IMR-90 (cell line): ENCODE results near the gene MAP3K9. TPM values are rescaled to one million over a fixed set of nuclear protein-coding genes. Genes with fewer than 3 reads are reported as not detected.

Source experiments
- ATAC-seq: fragments of 200-7000 bp; cut with Tn5 transposase; 2 replicates; pipeline ENCODE4 v1.9.1; 2020; ENCODE audit warnings: low read depth, mild to moderate bottlenecking, moderate library complexity
- BruUV-seq: library from RNA; stranded (reverse); fragments of 400-500 nt; replicated peaks from 2 replicates; lab custom pipeline; 2021; lab: Mats Ljungman, UMichigan
- CTCF ChIA-PET: fragments of 300-600 bp; formaldehyde crosslinking; extraction: SDS; loops from one replicate; lab custom pipeline; 2021; ENCODE audit warnings: antibody characterized with exemption; lab: Yijun Ruan, JAX
- POLR2A ChIA-PET: fragments of 300-600 bp; sonication (Branson Sonifier 250); formaldehyde crosslinking; loops from one replicate; lab custom pipeline; 2022; ENCODE audit warnings: antibody characterized with exemption; ENCODE audit not compliant: unreplicated experiment; lab: Charles Lee
- DNase-seq: peaks from one replicate; pipeline ENCODE4 v3.0.0; 2013
- H2AFZ ChIP-seq: replicated peaks from 2 replicates; pipeline ENCODE3; 2013; ENCODE audit warnings: low read length, mild to moderate bottlenecking; ENCODE audit not compliant: poor library complexity
- H2AK5ac ChIP-seq: 2 replicates; pipeline ENCODE4 v1.6.1; 2013; ENCODE audit warnings: low read depth, low read length, inconsistent platforms
- H2AK9ac ChIP-seq: replicated peaks from 2 replicates; pipeline ENCODE3; 2013; ENCODE audit warnings: mild to moderate bottlenecking, low read depth, low read length, moderate library complexity; ENCODE audit not compliant: poor library complexity
- H2BK120ac ChIP-seq: 2 replicates; pipeline ENCODE4 v1.6.1; 2013; ENCODE audit warnings: low read depth, low read length, inconsistent platforms
- H2BK15ac ChIP-seq: 3 replicates; pipeline ENCODE4 v1.6.1; 2013; ENCODE audit warnings: low read depth, low read length, inconsistent platforms
- H2BK20ac ChIP-seq: 2 replicates; pipeline ENCODE4 v1.6.1; 2013; ENCODE audit warnings: low read depth, mild to moderate bottlenecking, inconsistent platforms, low read length, moderate library complexity
- H2BK5ac ChIP-seq: 2 replicates; pipeline ENCODE4 v1.6.1; 2013; ENCODE audit warnings: mild to moderate bottlenecking, low read depth, low read length, inconsistent platforms; ENCODE audit not compliant: poor library complexity, severe bottlenecking
- H3K14ac ChIP-seq: replicated peaks from 2 replicates; pipeline ENCODE4 v1.6.1; 2013; ENCODE audit warnings: low read depth, low read length, inconsistent platforms
- H3K18ac ChIP-seq: 2 replicates; pipeline ENCODE4 v1.6.1; 2013; ENCODE audit warnings: low read depth, low read length, control low read depth
- H3K23ac ChIP-seq: 2 replicates; pipeline ENCODE4 v1.6.1; 2013; ENCODE audit warnings: low read depth, low read length, inconsistent platforms
- H3K27ac ChIP-seq: 2 replicates; pipeline ENCODE4 v1.5.1; 2013; ENCODE audit warnings: mild to moderate bottlenecking, control low read depth, low read length; ENCODE audit not compliant: insufficient read depth
- H3K27me3 ChIP-seq: 2 replicates; pipeline ENCODE4 v1.6.1; 2013; ENCODE audit warnings: low read length; ENCODE audit not compliant: control insufficient read depth, insufficient read depth
- H3K36me3 ChIP-seq: 2 replicates; pipeline ENCODE4 v1.6.1; 2013; ENCODE audit warnings: low read length, mixed read lengths; ENCODE audit not compliant: control insufficient read depth, insufficient read depth
- H3K4ac ChIP-seq: 2 replicates; pipeline ENCODE4 v1.6.1; 2013; ENCODE audit warnings: low read depth, low read length, inconsistent platforms
- H3K4me1 ChIP-seq: 2 replicates; pipeline ENCODE4 v1.6.1; 2013; ENCODE audit warnings: low read length, mixed read lengths; ENCODE audit not compliant: control insufficient read depth, insufficient read depth
- H3K4me2 ChIP-seq: 2 replicates; pipeline ENCODE4 v1.6.1; 2013; ENCODE audit warnings: low read depth, mild to moderate bottlenecking, control low read depth, low read length, moderate library complexity
- H3K4me3 ChIP-seq: 2 replicates; pipeline ENCODE4 v1.5.1; 2013; ENCODE audit warnings: low read depth, mild to moderate bottlenecking, control low read depth, low read length, moderate library complexity; ENCODE audit not compliant: insufficient read depth
- H3K56ac ChIP-seq: 2 replicates; pipeline ENCODE4 v1.6.1; 2013; ENCODE audit warnings: low read length, inconsistent platforms; ENCODE audit not compliant: insufficient read depth; ENCODE audit errors: extremely low read depth
- H3K79me1 ChIP-seq, 2 experiments: 2 replicates each; pipeline ENCODE4 v1.6.1; 2013; ENCODE audit warnings: low read length in 2 of 2, inconsistent platforms in 1 of 2, low read depth in 1 of 2
- H3K9ac ChIP-seq: 2 replicates; pipeline ENCODE4 v1.6.1; 2013; ENCODE audit warnings: low read depth, low read length, control low read depth
- H3K9me1 ChIP-seq: 2 replicates; pipeline ENCODE4 v1.6.1; 2013; ENCODE audit warnings: low read length, inconsistent platforms; ENCODE audit not compliant: insufficient read depth
- H3K9me3 ChIP-seq: 2 replicates; pipeline ENCODE4 v1.6.1; 2013; ENCODE audit warnings: low read length; ENCODE audit not compliant: control insufficient read depth, insufficient read depth
- H4K20me1 ChIP-seq: 2 replicates; pipeline ENCODE4 v1.6.1; 2013; ENCODE audit warnings: low read length, inconsistent platforms; ENCODE audit not compliant: insufficient read depth
- H4K5ac ChIP-seq: 2 replicates; pipeline ENCODE4 v1.6.1; 2013; ENCODE audit warnings: mild to moderate bottlenecking, low read depth, low read length, control low read depth
- H4K8ac ChIP-seq, 2 experiments: 2 replicates each; pipeline ENCODE4 v1.6.1; 2013; ENCODE audit warnings: low read depth in 2 of 2, low read length in 2 of 2, control low read depth in 1 of 2, inconsistent platforms in 1 of 2
- H4K91ac ChIP-seq: 2 replicates; pipeline ENCODE4 v1.6.1; 2013; ENCODE audit warnings: low read depth, low read length, inconsistent platforms; ENCODE audit not compliant: insufficient read depth
- BHLHE40 ChIP-seq: fragments of 150-350 bp; IDR thresholded peaks from 2 replicates; pipeline ENCODE4 v1.6.1; 2016; ENCODE audit warnings: mild to moderate bottlenecking, low read depth, low read length
- CEBPB ChIP-seq: IDR thresholded peaks from 2 replicates; pipeline ENCODE4 v1.6.1; 2012; ENCODE audit warnings: low read depth, low read length, improper control_type of control experiment
- CHD1 ChIP-seq: IDR thresholded peaks from 2 replicates; pipeline ENCODE4 v1.6.1; 2012; ENCODE audit warnings: low read depth, low read length, improper control_type of control experiment
- FOS ChIP-seq: fragments of 150-350 bp; IDR thresholded peaks from 2 replicates; pipeline ENCODE4 v1.6.1; 2016; ENCODE audit warnings: low read depth, low read length
- MAZ ChIP-seq: IDR thresholded peaks from 2 replicates; pipeline ENCODE4 v1.6.1; 2012; ENCODE audit warnings: low read depth, mild to moderate bottlenecking, low read length, improper control_type of control experiment, moderate library complexity, borderline replicate concordance
- MXI1 ChIP-seq: IDR thresholded peaks from 2 replicates; pipeline ENCODE4 v1.6.1; 2012; ENCODE audit warnings: low read depth, mild to moderate bottlenecking, low read length, moderate library complexity, borderline replicate concordance
- NFE2L2 ChIP-seq: fragments of 150-350 bp; IDR thresholded peaks from 2 replicates; pipeline ENCODE4 v1.6.1; 2016; ENCODE audit warnings: low read depth, mild to moderate bottlenecking, low read length
- RAD21 ChIP-seq: IDR thresholded peaks from 2 replicates; pipeline ENCODE4 v1.6.1; 2012; ENCODE audit warnings: low read length, improper control_type of control experiment
- RCOR1 ChIP-seq: IDR thresholded peaks from 2 replicates; pipeline ENCODE4 v1.6.1; 2012; ENCODE audit warnings: mild to moderate bottlenecking, low read length, improper control_type of control experiment; ENCODE audit not compliant: insufficient replicate concordance
- RFX5 ChIP-seq: IDR thresholded peaks from 2 replicates; pipeline ENCODE4 v1.8.0; 2012; ENCODE audit warnings: low read depth, mild to moderate bottlenecking, low read length, moderate library complexity
- SMC3 ChIP-seq: fragments of 150-350 bp; IDR thresholded peaks from 2 replicates; pipeline ENCODE4 v1.6.1; 2016; ENCODE audit warnings: low read depth, mild to moderate bottlenecking, antibody characterized with exemption, low read length, moderate library complexity
- whole genome bisulfite sequencing, 2 experiments: methylation state at CpG; one replicate each; pipeline versions ENCODE4 v1.1.5 to v1.1.7; 2013; ENCODE audit warnings: missing lambda C conversion rate in 2 of 2; ENCODE audit not compliant: insufficient read length in 1 of 2; ENCODE audit errors: extremely low coverage in 2 of 2; 5-methylcytosine and 5-hydroxymethylcytosine counted together
- dilution Hi-C: fragments of 300-500 bp; cut with HindIII; formaldehyde crosslinking; loops from one replicate; pipeline ENCODE4 v1.14.3; 2018; ENCODE audit warnings: low sequenced_read_pairs; ENCODE audit not compliant: unreplicated experiment
- in situ Hi-C: fragments of 300-500 bp; cut with MboI; formaldehyde crosslinking; loops from 3 replicates; pipeline ENCODE4 v1.14.3; 2019; ENCODE audit warnings: low sequenced_read_pairs, inconsistent platforms, mixed read lengths
- intact Hi-C: fragments of 100-400 bp; cut with micrococcal nuclease; formaldehyde crosslinking; loops from 2 replicates; pipeline ENCODE4 v1.10.0; 2022
- polyA plus RNA-seq, 3 experiments: library from polyadenylated mRNA; depleted of rRNA; stranded (reverse); fragments of >200 nt; gene quantifications; 2 replicates each; pipeline ENCODE4 v1.2.3, GENCODE V29; 2012; ENCODE audit warnings: low replicate concordance in 1 of 3
- total RNA-seq: library from RNA; depleted of rRNA; stranded (reverse); fragments of >200 nt; gene quantifications from 2 replicates; pipeline ENCODE4 v1.2.3, GENCODE V29; 2012
- TF ChIP-seq, protein P1 (sequence below): fragments of 150-350 bp; IDR thresholded peaks from 2 replicates; pipeline ENCODE4 v1.6.1; 2016; ENCODE audit warnings: low read depth, mild to moderate bottlenecking, low read length, moderate library complexity, borderline replicate concordance
- TF ChIP-seq, protein P2 (sequence below): fragments of 150-350 bp; IDR thresholded peaks from 2 replicates; pipeline ENCODE4 v1.6.1; 2017; ENCODE audit warnings: mild to moderate bottlenecking, antibody characterized with exemption, low read length, low read depth
- TF ChIP-seq, protein P3 (sequence below): conservative IDR thresholded peaks from 2 replicates; pipeline ENCODE4 v1.5.1; 2012; ENCODE audit warnings: mild to moderate bottlenecking, low read depth, low read length, improper control_type of control experiment

The MAP3K9 gene
- total and polyA plus RNA-seq, 2 of the 4 experiments (the other 2 are of a cell fraction): 0.17 to 0.18 TPM

DNA sequence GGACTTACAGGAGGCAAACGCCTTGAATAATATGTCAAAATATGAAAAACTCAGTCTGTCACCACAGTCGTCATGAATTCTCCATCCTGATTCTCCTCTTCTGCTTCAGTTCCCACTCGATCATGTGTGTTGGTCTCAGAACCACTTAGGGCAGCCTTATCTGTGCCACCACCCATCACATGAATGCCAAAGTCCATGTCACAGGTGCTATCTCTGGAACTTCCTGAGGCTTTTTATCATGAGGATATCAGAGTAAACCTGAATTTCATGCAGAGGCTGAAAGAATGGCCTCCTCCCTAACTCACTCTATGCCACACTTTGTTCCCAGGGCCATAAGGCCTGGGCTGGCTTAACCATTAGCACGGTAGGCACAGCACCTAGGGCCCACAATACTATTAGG, 28.8 kb upstream of the MAP3K9 start:
- Histone ChIP-seq H3K23ac (no peak overlapping the region), H2BK120ac (no peak overlapping the region), H3K27me3 (0 out of 2 replicates have a peak, but pooled peaks cover 2% of the 10 kb centered on the region), H2AK9ac (no peak overlapping the region), H2BK15ac (no peak overlapping the region), H4K8ac (no peak overlapping the region), H3K36me3 (no peaks in the 10 kb centered on the region), H4K20me1 (no peaks in the 10 kb centered on the region), H4K5ac (no peak overlapping the region), H3K9me1 (no peaks in the 10 kb centered on the region), H3K18ac (no peak overlapping the region), H3K14ac (no peak overlapping the region), H3K79me1 (no peaks in the 10 kb centered on the region; a peak in 1 of 4 replicates), H2BK20ac (no peak overlapping the region), H2AK5ac (no peak overlapping the region), H3K4ac (no peak overlapping the region), H2BK5ac (no peak overlapping the region), H3K4me1 (no peaks in the 10 kb centered on the region), H3K4me3 (no peak overlapping the region), H3K9me3 (no peaks in the 10 kb centered on the region), H3K4me2 (no peak overlapping the region), H4K91ac (no peak overlapping the region), H3K9ac (no peak overlapping the region), H2AFZ (no peak overlapping the region), H3K56ac (no peak overlapping the region), H3K27ac (no peak overlapping the region)
- BruUV-seq: no TSS peak
- no peak for ATAC-seq
- ChIA-PET POLR2A (no interaction called here), CTCF (no interaction called here)
- WGBS, 2 experiments: 60% methylated on average over 2 of the region's 4 CpGs; no CpG with 5 or more reads in 1 of the 2 experiments
- in situ Hi-C loops: no loop called here
- TF ChIP-seq CHD1: no peak
- no peak for TF ChIP-seq RCOR1
- TF ChIP-seq, protein P1, sequence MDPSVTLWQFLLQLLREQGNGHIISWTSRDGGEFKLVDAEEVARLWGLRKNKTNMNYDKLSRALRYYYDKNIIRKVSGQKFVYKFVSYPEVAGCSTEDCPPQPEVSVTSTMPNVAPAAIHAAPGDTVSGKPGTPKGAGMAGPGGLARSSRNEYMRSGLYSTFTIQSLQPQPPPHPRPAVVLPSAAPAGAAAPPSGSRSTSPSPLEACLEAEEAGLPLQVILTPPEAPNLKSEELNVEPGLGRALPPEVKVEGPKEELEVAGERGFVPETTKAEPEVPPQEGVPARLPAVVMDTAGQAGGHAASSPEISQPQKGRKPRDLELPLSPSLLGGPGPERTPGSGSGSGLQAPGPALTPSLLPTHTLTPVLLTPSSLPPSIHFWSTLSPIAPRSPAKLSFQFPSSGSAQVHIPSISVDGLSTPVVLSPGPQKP: no peak
- TF ChIP-seq CEBPB: no peak
- TF ChIP-seq RAD21: no peak
- TF ChIP-seq, protein P2, sequence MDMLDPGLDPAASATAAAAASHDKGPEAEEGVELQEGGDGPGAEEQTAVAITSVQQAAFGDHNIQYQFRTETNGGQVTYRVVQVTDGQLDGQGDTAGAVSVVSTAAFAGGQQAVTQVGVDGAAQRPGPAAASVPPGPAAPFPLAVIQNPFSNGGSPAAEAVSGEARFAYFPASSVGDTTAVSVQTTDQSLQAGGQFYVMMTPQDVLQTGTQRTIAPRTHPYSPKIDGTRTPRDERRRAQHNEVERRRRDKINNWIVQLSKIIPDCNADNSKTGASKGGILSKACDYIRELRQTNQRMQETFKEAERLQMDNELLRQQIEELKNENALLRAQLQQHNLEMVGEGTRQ: no peak
- TF ChIP-seq, protein P3, sequence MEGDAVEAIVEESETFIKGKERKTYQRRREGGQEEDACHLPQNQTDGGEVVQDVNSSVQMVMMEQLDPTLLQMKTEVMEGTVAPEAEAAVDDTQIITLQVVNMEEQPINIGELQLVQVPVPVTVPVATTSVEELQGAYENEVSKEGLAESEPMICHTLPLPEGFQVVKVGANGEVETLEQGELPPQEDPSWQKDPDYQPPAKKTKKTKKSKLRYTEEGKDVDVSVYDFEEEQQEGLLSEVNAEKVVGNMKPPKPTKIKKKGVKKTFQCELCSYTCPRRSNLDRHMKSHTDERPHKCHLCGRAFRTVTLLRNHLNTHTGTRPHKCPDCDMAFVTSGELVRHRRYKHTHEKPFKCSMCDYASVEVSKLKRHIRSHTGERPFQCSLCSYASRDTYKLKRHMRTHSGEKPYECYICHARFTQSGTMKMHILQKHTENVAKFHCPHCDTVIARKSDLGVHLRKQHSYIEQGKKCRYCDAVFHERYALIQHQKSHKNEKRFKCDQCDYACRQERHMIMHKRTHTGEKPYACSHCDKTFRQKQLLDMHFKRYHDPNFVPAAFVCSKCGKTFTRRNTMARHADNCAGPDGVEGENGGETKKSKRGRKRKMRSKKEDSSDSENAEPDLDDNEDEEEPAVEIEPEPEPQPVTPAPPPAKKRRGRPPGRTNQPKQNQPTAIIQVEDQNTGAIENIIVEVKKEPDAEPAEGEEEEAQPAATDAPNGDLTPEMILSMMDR: no peak
- no peak for TF ChIP-seq NFE2L2
- TF ChIP-seq RFX5: no peak
- no peak for TF ChIP-seq FOS
- no peak for TF ChIP-seq BHLHE40
- TF ChIP-seq MAZ: no peak
- TF ChIP-seq MXI1: no peak
- no peak for TF ChIP-seq SMC3
- no peak for DNase-seq
- intact Hi-C loops: no loop called here
- dilution Hi-C loops: no loop called here
